Esophagus squamous epithelium (tissue), 4 donors: ENCODE results near the gene PPAN.

ENCODE experiments used
- POLR2A ChIP-seq, 4 donors: fragments of 450-650 bp; IDR thresholded peaks; one replicate each; pipeline ENCODE4 v1.6.1; 2017; ENCODE audit warnings: antibody characterized with exemption in 4 of 4, mild to moderate bottlenecking in 4 of 4, moderate library complexity in 3 of 4
- TF ChIP-seq, protein P1 (sequence below), 6 experiments: fragments of 450-650 bp in 4 of 6; fragments of 200-600 bp in 2 of 6; sonication (generic) in 2 of 6; IDR thresholded peaks; one replicate each; pipeline ENCODE4 v1.5.1; 2016 to 2019; ENCODE audit warnings: antibody characterized with exemption in 6 of 6, mild to moderate bottlenecking in 4 of 6, moderate library complexity in 4 of 6

DNA sequence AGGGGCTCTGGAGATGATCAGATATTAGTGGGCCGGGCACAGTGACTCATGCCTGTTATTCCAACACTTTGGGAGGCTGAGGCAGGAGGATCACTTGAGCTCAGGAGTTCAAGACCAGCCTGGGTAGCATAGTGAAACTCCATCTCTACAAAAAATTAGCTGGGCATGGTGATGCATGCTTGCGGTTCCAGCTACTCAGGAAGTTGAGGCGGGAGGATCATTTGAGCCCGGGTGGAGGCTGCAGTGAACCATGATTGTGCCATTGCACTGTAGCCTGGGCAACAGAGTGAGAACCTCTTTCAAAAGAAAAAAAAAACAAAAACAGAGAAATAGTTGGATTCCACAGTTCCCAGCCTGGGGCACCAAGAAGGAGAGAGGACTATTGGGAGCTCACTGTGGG lies 38.0 kb upstream of the PPAN start:
- TF ChIP-seq, protein P1, sequence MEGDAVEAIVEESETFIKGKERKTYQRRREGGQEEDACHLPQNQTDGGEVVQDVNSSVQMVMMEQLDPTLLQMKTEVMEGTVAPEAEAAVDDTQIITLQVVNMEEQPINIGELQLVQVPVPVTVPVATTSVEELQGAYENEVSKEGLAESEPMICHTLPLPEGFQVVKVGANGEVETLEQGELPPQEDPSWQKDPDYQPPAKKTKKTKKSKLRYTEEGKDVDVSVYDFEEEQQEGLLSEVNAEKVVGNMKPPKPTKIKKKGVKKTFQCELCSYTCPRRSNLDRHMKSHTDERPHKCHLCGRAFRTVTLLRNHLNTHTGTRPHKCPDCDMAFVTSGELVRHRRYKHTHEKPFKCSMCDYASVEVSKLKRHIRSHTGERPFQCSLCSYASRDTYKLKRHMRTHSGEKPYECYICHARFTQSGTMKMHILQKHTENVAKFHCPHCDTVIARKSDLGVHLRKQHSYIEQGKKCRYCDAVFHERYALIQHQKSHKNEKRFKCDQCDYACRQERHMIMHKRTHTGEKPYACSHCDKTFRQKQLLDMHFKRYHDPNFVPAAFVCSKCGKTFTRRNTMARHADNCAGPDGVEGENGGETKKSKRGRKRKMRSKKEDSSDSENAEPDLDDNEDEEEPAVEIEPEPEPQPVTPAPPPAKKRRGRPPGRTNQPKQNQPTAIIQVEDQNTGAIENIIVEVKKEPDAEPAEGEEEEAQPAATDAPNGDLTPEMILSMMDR (IDR thresholded peaks at IDR 0.05), result no peak
- TF ChIP-seq POLR2A (IDR thresholded peaks at IDR 0.05), result no peak
